Activated T-cell treated with anti-CD3 and anti-CD28 coated beads, Interleukin-2, amount 50 U/mL, for 24 hours (primary cell): Measurements from ENCODE around the gene SNX33.
"Not testable (repeated sequence)": the region's sequence is repeated elsewhere in the genome, so short reads cannot be mapped to it uniquely, and the experiment has no call there.

ENCODE experiments used
- DNase-seq: peaks from one replicate; pipeline ENCODE4 v3.0.0-alpha.2; 2020
- H3K27ac Mint-ChIP-seq: 2 replicates; pipeline ENCODE4 v1.8.0; 2020; ENCODE audit warnings: mild to moderate bottlenecking, mixed read lengths
- H3K27me3 Mint-ChIP-seq: 2 replicates; pipeline ENCODE4 v1.8.0; 2020; ENCODE audit warnings: mixed read lengths
- H3K36me3 Mint-ChIP-seq: 2 replicates; pipeline ENCODE4 v1.8.0; 2020; ENCODE audit warnings: low read depth, mixed read lengths
- H3K4me1 Mint-ChIP-seq: 2 replicates; pipeline ENCODE4 v1.8.0; 2020; ENCODE audit warnings: low read depth, mixed read lengths
- H3K4me3 Mint-ChIP-seq: 2 replicates; pipeline ENCODE4 v1.8.0; 2020; ENCODE audit warnings: mild to moderate bottlenecking, moderate library complexity, mixed read lengths
- H3K9me3 Mint-ChIP-seq: 2 replicates; pipeline ENCODE4 v1.8.0; 2020; ENCODE audit warnings: mixed read lengths

The SNX33 gene

GRCh38 chr15:75704263-75704615, 56.5 kb downstream of the SNX33 start:
- no peaks in the 10 kb centered on the region for H3K36me3 Mint-ChIP-seq

DNA sequence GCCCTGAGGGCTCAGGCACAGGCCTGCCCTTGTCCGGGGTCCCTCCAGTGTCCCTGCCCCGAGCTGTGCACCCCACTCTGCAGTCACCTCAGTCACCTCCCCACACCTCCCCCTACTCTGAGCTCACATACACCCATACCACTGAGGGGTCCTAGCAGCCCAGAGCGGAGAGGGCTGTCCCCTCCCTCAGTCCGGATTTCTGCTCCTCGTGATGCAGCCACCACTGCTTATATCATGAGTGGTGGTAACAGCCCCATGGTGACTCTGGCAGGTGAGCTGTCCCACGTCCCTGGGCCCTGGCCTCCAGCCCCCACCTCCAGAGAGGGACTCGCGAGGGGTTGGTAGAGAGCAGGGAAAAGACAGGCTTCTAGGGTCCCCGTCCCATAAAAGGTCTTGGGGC, 56.9 kb downstream of the SNX33 start:
- no peak overlapping the region for H3K27ac Mint-ChIP-seq
- no peaks in the 10 kb centered on the region for H3K36me3 Mint-ChIP-seq
- peaks cover 3% of the 10 kb centered on the region for H3K4me1 Mint-ChIP-seq
- H3K27me3 Mint-ChIP-seq = no peaks in the 10 kb centered on the region
- H3K9me3 Mint-ChIP-seq = no peaks in the 10 kb centered on the region
- no peak overlapping the region for H3K4me3 Mint-ChIP-seq
- no peak for DNase-seq

More at GRCh38 chr15:75704263-75704615, 56.5 kb downstream of the SNX33 start:
- no peak overlapping the region for H3K27ac Mint-ChIP-seq
- no peak for DNase-seq
- H3K27me3 Mint-ChIP-seq = no peaks in the 10 kb centered on the region
- no peaks in the 10 kb centered on the region for H3K9me3 Mint-ChIP-seq
- peaks cover 3% of the 10 kb centered on the region for H3K4me1 Mint-ChIP-seq
- H3K4me3 Mint-ChIP-seq = no peak overlapping the region

GRCh38 chr15:75705375-75705774, 57.7 kb downstream of the SNX33 start:
- not testable (repeated sequence) for H3K4me3 Mint-ChIP-seq, H3K4me1 Mint-ChIP-seq, H3K9me3 Mint-ChIP-seq, DNase-seq, H3K27me3 Mint-ChIP-seq, H3K36me3 Mint-ChIP-seq, H3K27ac Mint-ChIP-seq

DNA sequence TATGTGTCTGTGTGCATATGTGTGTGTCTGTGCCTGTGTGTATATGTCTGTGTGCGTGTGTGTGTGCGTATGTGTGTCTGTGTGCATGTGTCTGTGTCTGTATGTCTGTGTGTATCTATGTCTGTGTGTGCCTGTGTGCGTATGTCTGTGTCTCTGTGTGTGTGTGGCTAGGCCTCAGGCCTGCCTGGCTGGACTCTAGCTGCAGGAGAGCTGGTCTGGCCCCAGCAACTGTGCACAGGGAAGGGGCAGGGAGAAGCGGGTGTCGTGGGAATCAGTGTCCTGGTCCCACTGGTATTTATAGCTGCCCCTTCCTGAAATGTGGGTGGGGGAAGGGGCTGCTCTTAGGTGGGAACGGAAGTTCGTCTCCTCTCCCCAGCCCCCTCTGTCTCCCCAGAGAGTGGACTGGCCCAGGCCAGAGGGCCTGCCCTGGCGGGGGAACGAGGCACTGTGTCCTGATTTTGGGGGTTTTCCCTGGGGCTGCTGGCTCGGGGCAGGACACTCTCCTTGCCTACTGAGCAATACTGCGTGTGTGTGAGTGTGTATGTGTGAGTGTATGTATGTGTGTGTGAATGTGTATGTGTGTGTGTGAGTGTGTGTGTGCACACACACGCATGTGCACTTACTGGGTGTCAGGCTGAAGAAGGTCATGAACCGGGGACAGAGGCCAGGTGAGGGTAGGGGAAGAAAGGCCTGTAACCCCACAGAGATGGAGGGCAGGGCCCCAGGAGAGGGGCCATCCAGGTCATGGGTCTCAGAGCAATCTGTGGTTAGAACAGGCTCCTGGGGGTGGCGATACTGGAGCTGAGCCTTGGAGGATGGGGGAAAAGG, 58.4 kb downstream of the SNX33 start:
- no peaks in the 10 kb centered on the region for H3K4me1 Mint-ChIP-seq
- no peak overlapping the region for H3K27ac Mint-ChIP-seq
- H3K9me3 Mint-ChIP-seq = no peaks in the 10 kb centered on the region
- H3K36me3 Mint-ChIP-seq = no peaks in the 10 kb centered on the region
- no peak for DNase-seq
- H3K4me3 Mint-ChIP-seq = no peak overlapping the region
- no peaks in the 10 kb centered on the region for H3K27me3 Mint-ChIP-seq

DNA sequence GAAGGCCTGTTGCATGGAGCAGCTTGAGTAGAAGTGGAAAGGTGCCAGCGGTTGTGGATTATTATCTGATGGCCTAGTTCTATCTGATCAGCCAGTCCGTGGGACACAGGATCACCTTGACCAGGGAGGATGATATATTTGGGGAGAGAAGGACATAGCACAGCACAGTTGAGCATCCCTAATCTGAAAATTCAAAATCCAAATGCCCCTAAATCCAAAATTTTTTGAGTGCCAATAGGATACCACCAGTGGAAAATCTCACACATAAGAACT, 58.9 kb downstream of the SNX33 start:
- no peak overlapping the region for H3K4me3 Mint-ChIP-seq
- no peaks in the 10 kb centered on the region for H3K9me3 Mint-ChIP-seq
- H3K27ac Mint-ChIP-seq = no peak overlapping the region
- no peaks in the 10 kb centered on the region for H3K36me3 Mint-ChIP-seq
- no peak for DNase-seq
- H3K4me1 Mint-ChIP-seq = no peaks in the 10 kb centered on the region
- peaks cover 3% of the 10 kb centered on the region for H3K27me3 Mint-ChIP-seq

GRCh38 chr15:75709458-75709857, 61.7 kb downstream of the SNX33 start:
- H3K4me3 Mint-ChIP-seq, DNase-seq, H3K27ac Mint-ChIP-seq, H3K36me3 Mint-ChIP-seq, H3K4me1 Mint-ChIP-seq, H3K9me3 Mint-ChIP-seq: not testable (repeated sequence)
- peaks cover 19% of the 10 kb centered on the region for H3K27me3 Mint-ChIP-seq

- DNase-seq, H3K4me1 Mint-ChIP-seq, H3K9me3 Mint-ChIP-seq, H3K36me3 Mint-ChIP-seq, H3K4me3 Mint-ChIP-seq, H3K27ac Mint-ChIP-seq: not testable (repeated sequence)
- peaks cover 19% of the 10 kb centered on the region for H3K27me3 Mint-ChIP-seq
Observed at GRCh38 chr15:75710874-75711273, 63.2 kb downstream of the SNX33 start.

- H3K36me3 Mint-ChIP-seq, H3K9me3 Mint-ChIP-seq, DNase-seq, H3K4me1 Mint-ChIP-seq, H3K4me3 Mint-ChIP-seq, H3K27ac Mint-ChIP-seq: not testable (repeated sequence)
- H3K27me3 Mint-ChIP-seq = peaks cover 19% of the 10 kb centered on the region
Observed at GRCh38 chr15:75711495-75711894, 63.8 kb downstream of the SNX33 start.
